Suprapubic skin (tissue), 4 donors: ENCODE data around the gene SYT6. TPM values are rescaled to one million over a fixed set of nuclear protein-coding genes. Genes with fewer than 3 reads are reported as not detected.

Experiments
- DNase-seq, 2 donors: peaks; one replicate each; pipeline ENCODE4 v3.0.0-alpha.2; 2019; ENCODE audit warnings: low spot score in 2 of 2
- H3K27ac ChIP-seq: fragments of 200-600 bp; sonication (generic); one replicate; pipeline ENCODE4 v1.5.1; 2019
- H3K27me3 ChIP-seq: fragments of 200-600 bp; sonication (generic); one replicate; pipeline ENCODE4 v1.5.1; 2019
- H3K36me3 ChIP-seq: fragments of 200-600 bp; sonication (generic); one replicate; pipeline ENCODE4 v1.5.1; 2019
- H3K4me1 ChIP-seq: fragments of 200-600 bp; sonication (generic); one replicate; pipeline ENCODE4 v1.5.1; 2019
- H3K4me3 ChIP-seq: fragments of 200-600 bp; sonication (generic); one replicate; pipeline ENCODE4 v1.5.1; 2019; ENCODE audit warnings: mild to moderate bottlenecking
- H3K9me3 ChIP-seq: fragments of 200-600 bp; sonication (generic); one replicate; pipeline ENCODE4 v1.5.1; 2019
- CTCF ChIP-seq, 2 donors: fragments of 200-600 bp in 1 of 2; fragments of 450-650 bp in 1 of 2; sonication (generic) in 1 of 2; IDR thresholded peaks; one replicate each; pipeline ENCODE4 v1.5.1; 2016 to 2019; ENCODE audit warnings: antibody characterized with exemption in 2 of 2, mild to moderate bottlenecking in 1 of 2, moderate library complexity in 1 of 2
- EP300 ChIP-seq: sonication (generic); formaldehyde crosslinking; IDR thresholded peaks from one replicate; pipeline ENCODE4 v1.6.1; 2017; ENCODE audit warnings: antibody characterized with exemption
- POLR2A ChIP-seq, 2 donors: fragments of 450-650 bp; IDR thresholded peaks; one replicate each; pipeline ENCODE4 v1.6.1; 2017; ENCODE audit warnings: antibody characterized with exemption in 2 of 2, mild to moderate bottlenecking in 2 of 2, moderate library complexity in 2 of 2
- POLR2AphosphoS5 ChIP-seq, 3 donors: sonication (generic); formaldehyde crosslinking; IDR thresholded peaks; one replicate each; pipeline ENCODE4 v1.6.1; 2017; ENCODE audit warnings: antibody characterized with exemption in 3 of 3
- WGBS: methylation state at CpG from one replicate; pipeline ENCODE4 v1.1.5; 2018; 5-methylcytosine and 5-hydroxymethylcytosine counted together
- total RNA-seq, 4 donors: library from RNA; depleted of rRNA; stranded (reverse); fragments of >200 nt; gene quantifications; one replicate each; pipeline ENCODE4 v1.1.0, GENCODE V29; 2016

The SYT6 gene
- total RNA-seq, 4 donors from 2014 or later, result 0.23 TPM; not detected in 3

DNA sequence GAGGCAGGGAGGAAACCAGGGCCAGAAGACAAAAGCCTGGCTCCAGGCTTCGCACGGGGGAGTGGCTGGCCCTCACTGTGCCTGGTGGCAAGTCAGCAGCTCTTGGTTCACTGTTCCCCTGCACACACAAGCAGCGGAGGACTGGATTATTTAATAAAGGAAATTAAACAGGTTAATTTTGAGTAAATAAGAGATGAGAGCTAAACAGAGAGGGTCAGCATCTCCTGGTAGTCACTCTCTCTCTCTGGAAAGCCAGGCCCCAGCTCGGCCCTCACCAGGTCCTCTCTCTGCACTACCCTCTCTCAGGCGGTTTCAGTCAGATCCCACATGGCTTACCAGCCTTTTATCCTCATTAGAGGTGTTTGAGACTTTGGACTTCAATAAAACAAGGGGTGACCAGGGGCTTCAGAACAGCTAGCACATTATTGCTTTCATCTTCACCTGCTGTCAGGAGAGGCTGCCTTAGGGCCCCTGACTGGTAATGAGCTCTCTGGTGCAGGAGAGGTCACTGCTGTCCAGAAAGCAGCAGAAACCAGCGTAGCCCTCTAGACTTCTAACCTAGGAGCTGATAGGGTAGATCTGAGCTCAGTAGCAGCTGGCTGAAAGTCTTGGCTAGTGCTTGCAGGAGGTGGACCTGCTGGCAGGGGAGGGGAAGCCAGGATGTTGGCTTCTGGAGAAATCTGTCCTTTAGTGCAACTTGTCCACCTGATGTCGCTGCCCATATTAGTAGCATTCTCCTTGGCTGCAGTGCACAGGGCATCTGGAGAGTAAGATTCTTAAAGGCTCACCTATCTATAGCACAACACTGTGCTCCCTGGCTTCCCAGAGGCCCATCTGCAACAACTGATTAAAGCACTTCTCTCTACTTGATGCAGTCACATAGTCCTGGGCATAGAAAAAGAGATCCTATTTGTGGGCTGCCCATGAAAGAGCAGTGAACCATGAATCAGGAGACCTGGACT lies 45.9 kb downstream of the SYT6 start:
- H3K36me3 ChIP-seq, result no peaks in the 10 kb centered on the region
- WGBS, result 85% methylated on average over 7 of the region's 7 CpGs

DNA sequence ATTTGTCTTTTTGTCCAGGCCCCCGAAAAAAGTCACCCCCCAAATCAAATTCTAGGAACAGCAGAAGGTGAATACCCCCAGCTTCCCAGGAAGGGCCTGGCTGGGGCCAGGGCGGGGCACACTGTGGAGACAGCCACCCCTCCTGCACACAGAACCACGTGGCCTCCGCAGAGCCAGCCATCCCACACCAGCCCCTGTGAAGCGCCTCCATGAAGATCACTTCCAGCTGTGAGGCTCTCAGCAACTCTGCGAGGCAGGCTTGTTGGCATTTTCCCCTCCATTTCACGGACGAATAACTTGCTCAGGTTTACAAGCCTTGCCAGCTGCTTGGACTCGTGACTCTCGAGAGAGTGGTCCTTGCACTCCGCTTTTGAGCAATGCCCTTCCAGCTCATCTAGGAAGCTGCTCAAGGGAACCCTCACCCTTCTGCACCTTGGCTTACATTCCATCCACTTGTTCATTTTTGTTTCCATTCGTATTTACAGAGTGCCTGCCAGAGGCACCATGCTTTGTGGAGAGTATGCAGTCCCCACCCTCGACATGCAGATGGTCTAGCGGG lies 48.2 kb downstream of the SYT6 start:
- H3K27me3 ChIP-seq, result no peaks in the 10 kb centered on the region
- H3K4me3 ChIP-seq, result no peak overlapping the region
- H3K4me1 ChIP-seq, result no peaks in the 10 kb centered on the region
- TF ChIP-seq CTCF (IDR thresholded peaks at IDR 0.05), result no peak
- TF ChIP-seq POLR2AphosphoS5 (IDR thresholded peaks at IDR 0.05), result no peak
- no peak for TF ChIP-seq POLR2A (IDR thresholded peaks at IDR 0.05)
- H3K27ac ChIP-seq, result no peak overlapping the region
- DNase-seq, result peak in 1 of 2 donors; percentile 30
- 68% methylated on average over 14 of the region's 14 CpGs for WGBS
- no peaks in the 10 kb centered on the region for H3K36me3 ChIP-seq
- H3K9me3 ChIP-seq, result no peaks in the 10 kb centered on the region

More for the DNA sequence above, 45.9 kb downstream of the SYT6 start:
- peaks cover 5% of the 10 kb centered on the region for H3K27me3 ChIP-seq
- no peak overlapping the region for H3K4me3 ChIP-seq
- TF ChIP-seq POLR2AphosphoS5 (IDR thresholded peaks at IDR 0.05), result no peak
- no peak for TF ChIP-seq POLR2A (IDR thresholded peaks at IDR 0.05)
- TF ChIP-seq EP300, result no peak
- no peak for TF ChIP-seq CTCF (IDR thresholded peaks at IDR 0.05)
- H3K9me3 ChIP-seq, result no peaks in the 10 kb centered on the region
- peak in 1 of 2 donors; percentile 4 for DNase-seq
- no peak overlapping the region for H3K27ac ChIP-seq
- H3K4me1 ChIP-seq, result no peaks in the 10 kb centered on the region

- no peak for DNase-seq
- Histone ChIP-seq H3K36me3 (no peaks in the 10 kb centered on the region), H3K27ac (no peak overlapping the region), H3K4me3 (no peak overlapping the region), H3K4me1 (no peaks in the 10 kb centered on the region), H3K9me3 (no peaks in the 10 kb centered on the region), H3K27me3 (no peaks in the 10 kb centered on the region)
- TF ChIP-seq POLR2AphosphoS5 (IDR thresholded peaks at IDR 0.05) (no peak), POLR2A (IDR thresholded peaks at IDR 0.05) (no peak), CTCF (IDR thresholded peaks at IDR 0.05) (no peak), EP300 (no peak)
- 84% methylated on average over 3 of the region's 3 CpGs for WGBS
Measured at GRCh38 chr1:114104949-114105348, 48.7 kb downstream of the SYT6 start.

DNA sequence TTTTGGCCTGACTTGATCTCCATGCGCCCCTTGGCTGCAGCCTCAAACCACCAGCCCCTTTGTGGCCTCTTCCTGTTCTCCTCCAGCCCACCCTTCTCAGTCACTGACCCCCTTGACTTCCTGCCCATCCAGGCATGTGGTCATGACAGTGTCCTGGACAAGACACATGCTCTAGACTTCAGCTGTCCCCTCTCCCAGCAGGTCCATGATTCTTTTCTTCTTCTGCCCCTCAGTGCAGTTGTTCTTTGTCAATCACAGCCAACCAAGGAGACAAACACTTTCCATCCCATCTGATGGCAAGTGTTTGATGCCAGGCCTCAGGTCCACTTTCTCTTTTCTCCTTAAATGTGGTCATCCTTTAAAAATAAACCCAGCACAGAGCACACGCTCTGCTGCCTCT lies 49.7 kb downstream of the SYT6 start:
- Histone ChIP-seq H3K27ac (no peak overlapping the region), H3K27me3 (no peaks in the 10 kb centered on the region), H3K4me3 (no peak overlapping the region), H3K36me3 (no peaks in the 10 kb centered on the region), H3K9me3 (no peaks in the 10 kb centered on the region), H3K4me1 (no peaks in the 10 kb centered on the region)
- WGBS, result 83% methylated on average over 2 of the region's 2 CpGs
- DNase-seq, result peak in 1 of 2 donors; percentile 26
- no peak for TF ChIP-seq CTCF (IDR thresholded peaks at IDR 0.05)
- TF ChIP-seq POLR2A (IDR thresholded peaks at IDR 0.05), result no peak
- no peak for TF ChIP-seq EP300
- TF ChIP-seq POLR2AphosphoS5 (IDR thresholded peaks at IDR 0.05), result no peak

DNA sequence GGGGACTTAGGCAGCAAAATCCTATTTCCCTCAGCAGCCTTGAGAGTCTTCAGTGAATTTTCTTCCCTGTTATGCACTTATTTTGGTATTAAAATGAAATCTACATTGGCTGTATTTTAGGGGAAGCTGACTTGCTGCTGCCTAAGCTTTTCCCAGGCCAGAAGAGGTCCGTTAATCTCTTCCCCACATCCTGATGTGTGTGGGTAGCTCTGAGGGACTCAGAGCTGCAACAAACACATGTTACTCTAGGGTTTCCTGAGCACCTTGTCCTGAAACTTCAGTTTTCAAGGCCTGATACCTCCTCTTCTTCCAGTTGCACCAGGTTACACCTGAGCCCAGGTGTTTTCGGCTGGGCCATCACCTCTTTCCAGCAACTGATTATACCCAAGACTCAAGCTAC lies 51.5 kb downstream of the SYT6 start:
- H3K4me1 ChIP-seq, result no peaks in the 10 kb centered on the region
- DNase-seq, result no peak
- H3K27me3 ChIP-seq, result no peaks in the 10 kb centered on the region
- no peaks in the 10 kb centered on the region for H3K9me3 ChIP-seq
- no peak overlapping the region for H3K27ac ChIP-seq
- no peak overlapping the region for H3K4me3 ChIP-seq
- TF ChIP-seq POLR2AphosphoS5 (IDR thresholded peaks at IDR 0.05) (no peak), POLR2A (IDR thresholded peaks at IDR 0.05) (no peak), EP300 (no peak), CTCF (IDR thresholded peaks at IDR 0.05) (no peak)
- 92% methylated on average over 2 of the region's 2 CpGs for WGBS
- no peaks in the 10 kb centered on the region for H3K36me3 ChIP-seq
